Fibroblast of upper back skin (primary cell): ENCODE measurements around the gene DLGAP4.

Experiments
- DNase-seq: peaks from one replicate; pipeline ENCODE4 v3.0.0-alpha.2; 2013

DLGAP4 gene

DNA sequence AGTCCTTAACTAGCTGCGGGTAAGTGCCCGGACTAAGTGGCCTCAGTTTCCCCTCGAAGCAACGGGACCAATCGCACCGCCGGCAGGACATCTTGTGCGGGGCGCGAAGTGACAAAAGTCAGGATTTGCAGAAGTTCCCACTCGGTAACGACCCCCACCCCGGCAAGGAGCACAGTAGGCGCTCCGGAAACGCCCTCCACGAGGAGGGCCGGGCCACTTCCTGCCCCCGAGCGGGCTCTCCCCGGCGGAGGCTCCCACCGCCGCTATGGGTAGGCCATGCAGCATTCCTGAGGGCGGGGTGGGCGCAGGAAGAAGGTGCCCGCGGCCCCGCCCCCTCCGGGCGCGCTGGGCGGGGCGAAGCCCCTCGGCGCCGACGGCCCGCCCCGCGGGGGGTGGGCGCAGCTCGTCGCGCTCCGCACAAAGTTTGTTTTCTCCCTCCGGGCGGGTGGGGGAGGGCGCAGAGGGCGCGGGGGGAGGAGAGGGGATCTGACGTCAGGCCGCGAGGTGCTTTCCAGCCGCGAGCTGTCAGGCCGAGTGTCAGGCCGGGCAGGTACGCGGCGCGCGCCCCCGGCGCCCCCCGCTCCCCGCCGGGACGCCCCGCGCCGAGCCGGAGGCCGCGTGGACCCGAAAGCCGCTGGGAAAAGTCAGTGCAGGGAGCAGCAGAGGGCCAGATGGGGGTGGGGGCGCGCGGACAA is 267.1 kb downstream of the DLGAP4 start, which contains the start of gene TGIF2:
TGIF2 (plus strand) TSS at position 495 of the 695 bp plus-strand sequence. CDS start 5,178 bp downstream, outside the sequence.
- DNase-seq: peak; percentile 91

DNA sequence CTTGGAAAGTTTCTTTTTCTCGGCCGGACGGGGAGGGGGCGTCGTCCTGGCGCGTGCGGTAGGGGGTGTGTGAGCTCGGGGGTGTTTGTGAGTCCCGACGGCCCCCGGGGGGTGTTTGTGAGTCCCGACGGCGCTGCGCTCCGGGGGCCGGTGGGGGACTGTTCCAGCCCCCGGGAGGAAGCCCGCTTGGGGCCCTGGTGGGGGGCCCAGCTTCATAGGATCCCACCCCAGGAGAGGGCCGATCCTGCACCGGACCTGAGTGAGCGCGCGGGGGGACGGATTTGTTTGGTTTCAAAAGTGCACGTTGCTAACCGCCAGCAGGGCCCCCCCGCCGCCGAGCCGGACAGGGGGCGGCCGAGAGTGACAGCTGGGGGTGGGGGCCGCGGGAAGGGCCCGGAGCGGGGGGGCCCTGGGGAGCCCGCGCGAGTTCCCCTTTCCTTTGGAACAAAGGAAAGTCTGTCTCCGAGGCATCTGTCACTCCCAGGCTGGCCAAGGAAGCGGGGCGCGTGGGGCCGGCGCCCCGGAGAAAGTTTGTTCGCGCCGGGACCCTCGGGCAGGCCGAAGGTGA is 267.7 kb downstream of the DLGAP4 start:
- no peak for DNase-seq

DNA sequence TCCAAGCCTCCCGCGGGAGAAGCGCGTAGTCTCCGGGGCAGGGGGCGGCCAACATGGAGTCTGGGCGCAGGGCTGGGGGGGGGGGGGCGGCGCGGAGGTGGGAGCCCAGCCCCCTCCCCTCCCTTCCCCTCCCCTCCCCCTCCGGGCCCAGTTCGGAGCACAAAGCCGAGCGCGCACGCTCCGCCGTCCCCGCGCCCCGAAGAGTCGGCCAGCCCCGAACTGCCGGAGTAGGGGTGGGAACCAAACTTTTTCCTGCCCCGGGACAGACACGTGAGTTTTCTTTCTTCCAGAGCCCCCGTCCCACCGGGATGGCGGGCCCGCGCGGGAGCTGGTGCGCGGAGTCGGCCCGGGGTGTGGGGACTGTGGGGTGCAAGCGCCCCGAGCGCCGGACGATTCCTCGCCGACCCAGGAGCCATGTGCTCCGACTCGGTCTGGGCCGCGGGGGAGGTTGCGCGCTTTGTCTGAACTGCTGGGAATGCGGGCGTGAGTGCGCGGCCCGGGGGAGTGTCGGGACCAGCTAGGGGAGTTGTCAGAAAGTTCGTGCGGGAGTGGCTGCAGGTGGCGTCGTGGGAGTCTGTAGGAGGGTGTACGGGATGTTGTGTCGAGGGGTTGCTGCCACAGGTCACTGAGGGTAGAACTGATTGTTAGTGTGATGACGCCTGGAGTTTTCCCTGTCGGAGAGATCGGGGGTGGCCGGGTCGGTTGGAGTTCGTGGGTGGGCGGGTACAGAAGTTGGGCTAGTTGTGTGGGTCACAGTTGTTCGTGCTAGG is 268.4 kb downstream of the DLGAP4 start:
- peak; percentile 35 for DNase-seq

DNA sequence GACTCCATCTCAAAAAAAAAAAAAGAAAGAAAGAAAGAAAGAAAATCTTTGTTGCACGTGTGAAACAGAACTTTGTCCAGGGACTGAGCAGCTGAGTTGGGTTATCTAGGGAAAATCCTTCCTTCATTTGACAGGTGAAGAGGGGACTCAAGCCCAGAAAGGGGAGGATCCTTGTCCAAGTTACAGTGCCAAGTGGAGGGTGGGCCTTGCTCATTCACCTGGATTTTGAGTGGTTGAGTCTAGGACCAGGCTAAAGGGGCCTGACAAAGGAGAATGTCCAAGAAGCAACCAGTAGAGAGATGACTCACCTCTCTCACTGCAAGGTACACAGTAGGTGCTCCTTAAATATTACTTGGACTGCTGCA is 269.9 kb downstream of the DLGAP4 start:
- no peak for DNase-seq
